HG02973 (cell line): ENCODE data around the gene TRIM17.

ENCODE experiments used
- ATAC-seq: cut with Tn5 transposase; IDR thresholded peaks from one replicate; pipeline ENCODE4 v1.9.1; 2021; ENCODE audit warnings: moderate library complexity; ENCODE audit not compliant: unreplicated experiment

TRIM17 gene

DNA sequence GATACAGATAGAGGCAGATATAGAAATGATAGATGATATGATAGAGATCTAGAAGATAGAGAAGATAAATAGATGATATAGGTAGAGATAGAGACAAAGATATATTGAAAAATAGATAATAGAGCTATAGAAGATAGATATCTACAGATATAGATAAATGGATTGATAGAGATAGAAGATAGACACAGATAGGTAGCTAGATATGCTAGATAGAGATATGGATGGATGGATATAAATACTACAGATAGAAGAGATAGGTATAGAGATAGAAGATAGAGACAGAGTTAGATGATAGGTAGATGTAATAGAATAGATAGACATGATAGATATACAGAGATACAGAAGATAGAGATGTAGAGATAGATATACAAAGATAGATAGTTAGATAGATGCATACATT, 31.4 kb downstream of the TRIM17 start:
- ATAC-seq, result no peak

GRCh38 chr1:228383773-228384172, 32.9 kb downstream of the TRIM17 start:
- ATAC-seq, result no peak

DNA sequence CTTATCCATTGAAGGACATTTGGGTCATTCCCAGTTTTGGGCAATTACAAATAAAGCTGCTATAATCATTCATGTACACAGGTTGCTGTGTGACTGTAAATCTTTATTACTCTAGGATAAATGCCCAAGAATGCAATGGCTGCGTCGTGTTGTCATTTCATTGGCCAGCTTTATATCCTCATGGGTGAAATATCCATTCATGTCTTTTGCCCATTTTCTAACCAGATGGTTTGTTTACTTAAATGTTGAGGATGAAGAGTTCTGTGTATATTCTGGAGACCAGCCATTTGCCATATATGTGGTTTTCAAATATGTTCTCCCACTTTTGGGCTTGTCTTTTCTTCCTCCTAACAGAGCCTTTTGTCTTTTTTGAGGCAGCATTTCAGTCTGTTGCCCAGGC, 35.3 kb downstream of the TRIM17 start:
- ATAC-seq, result no peak

DNA sequence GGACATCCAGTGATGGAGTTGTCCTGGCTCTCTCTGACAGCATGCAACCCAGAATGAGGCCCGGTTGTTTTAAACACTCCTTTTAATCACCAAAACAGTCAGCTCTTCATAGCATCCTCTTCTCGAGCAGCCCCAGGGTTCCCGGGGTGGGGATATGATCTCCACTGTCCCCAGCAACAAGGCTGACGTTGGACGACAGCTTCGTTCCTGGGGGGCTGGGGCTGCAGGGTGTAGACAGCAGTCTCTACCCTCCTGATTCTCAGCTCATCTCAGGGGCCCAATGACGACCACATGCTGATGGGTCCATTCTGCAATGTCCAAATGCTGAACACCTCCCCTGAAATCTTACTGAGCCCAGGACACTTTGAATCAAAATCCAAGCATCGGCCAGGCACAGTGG, 37.0 kb downstream of the TRIM17 start:
- ATAC-seq, result no peak

GRCh38 chr1:228378873-228379460, 37.7 kb downstream of the TRIM17 start:
- no peak for ATAC-seq

- ATAC-seq, result no peak
Measured at GRCh38 chr1:228378090-228378872, 38.4 kb downstream of the TRIM17 start.

GRCh38 chr1:228377664-228378089, 39.0 kb downstream of the TRIM17 start:
- no peak for ATAC-seq

GRCh38 chr1:228376651-228377631, 39.7 kb downstream of the TRIM17 start:
- ATAC-seq, result no peak

DNA sequence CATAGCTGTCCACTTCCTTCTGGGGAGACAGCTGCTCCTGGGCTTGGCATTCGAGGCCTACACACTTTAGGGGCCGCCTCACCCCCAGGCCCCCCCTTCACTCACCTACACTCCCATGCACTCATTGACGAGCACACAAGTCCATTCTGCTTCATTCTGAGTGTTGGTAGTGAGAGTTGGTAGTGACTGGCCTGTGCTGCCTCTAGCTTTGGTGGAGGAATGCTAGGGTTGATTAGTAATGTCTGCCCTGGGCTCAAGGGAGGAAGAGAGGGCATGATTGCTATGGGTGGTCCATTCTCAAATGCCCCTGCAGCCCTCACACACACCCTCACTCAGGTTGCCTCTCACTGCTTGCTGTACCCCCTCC, 40.4 kb downstream of the TRIM17 start:
- no peak for ATAC-seq

GRCh38 chr1:228375578-228376261, 40.9 kb downstream of the TRIM17 start:
- ATAC-seq, result no peak

DNA sequence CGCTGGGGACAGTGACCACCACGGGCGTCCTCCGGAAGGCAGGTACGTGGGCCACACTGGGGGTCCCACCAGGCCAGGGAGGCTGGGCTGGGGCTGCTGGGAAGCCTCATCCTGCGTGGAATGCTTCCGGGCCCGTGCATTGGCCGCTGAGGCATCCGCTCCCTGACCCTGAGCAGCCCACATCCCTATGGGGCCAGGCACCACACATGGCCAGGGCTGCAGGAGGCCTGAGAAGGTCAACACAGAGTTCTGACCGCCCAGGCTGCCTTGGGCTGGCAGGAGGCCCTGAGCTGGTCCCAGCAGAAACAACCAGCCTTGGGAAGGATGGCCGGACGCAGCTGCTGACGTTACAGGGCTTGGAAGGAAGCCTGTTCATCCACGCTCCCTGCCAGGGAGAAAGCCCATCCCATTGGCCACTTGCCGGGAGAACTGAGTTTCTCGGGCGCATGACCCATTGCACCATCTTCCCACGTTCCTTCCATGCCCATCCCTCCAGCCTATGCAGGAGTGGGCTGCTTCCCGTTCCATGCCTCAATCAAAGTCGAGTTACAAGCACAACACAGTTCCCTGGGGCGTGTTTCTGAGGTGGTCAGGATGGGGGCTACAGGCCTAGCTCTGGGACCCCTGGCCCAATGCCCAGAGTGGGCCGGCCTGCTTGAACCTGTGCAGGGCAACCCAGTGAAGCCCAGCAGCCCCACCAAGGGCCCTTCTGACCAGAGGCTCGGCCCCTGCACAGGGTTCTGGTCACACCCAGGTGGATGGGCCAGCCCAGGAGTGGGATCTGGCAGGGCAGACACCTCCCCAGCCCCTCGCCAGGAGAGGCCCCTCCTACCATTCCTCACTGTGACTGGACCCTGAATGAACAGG, 41.7 kb downstream of the TRIM17 start:
- no peak for ATAC-seq

- no peak for ATAC-seq
Measured at GRCh38 chr1:228373681-228374571, 42.7 kb downstream of the TRIM17 start.

- ATAC-seq, result no peak
Measured at GRCh38 chr1:228373004-228373680, 43.5 kb downstream of the TRIM17 start.

DNA sequence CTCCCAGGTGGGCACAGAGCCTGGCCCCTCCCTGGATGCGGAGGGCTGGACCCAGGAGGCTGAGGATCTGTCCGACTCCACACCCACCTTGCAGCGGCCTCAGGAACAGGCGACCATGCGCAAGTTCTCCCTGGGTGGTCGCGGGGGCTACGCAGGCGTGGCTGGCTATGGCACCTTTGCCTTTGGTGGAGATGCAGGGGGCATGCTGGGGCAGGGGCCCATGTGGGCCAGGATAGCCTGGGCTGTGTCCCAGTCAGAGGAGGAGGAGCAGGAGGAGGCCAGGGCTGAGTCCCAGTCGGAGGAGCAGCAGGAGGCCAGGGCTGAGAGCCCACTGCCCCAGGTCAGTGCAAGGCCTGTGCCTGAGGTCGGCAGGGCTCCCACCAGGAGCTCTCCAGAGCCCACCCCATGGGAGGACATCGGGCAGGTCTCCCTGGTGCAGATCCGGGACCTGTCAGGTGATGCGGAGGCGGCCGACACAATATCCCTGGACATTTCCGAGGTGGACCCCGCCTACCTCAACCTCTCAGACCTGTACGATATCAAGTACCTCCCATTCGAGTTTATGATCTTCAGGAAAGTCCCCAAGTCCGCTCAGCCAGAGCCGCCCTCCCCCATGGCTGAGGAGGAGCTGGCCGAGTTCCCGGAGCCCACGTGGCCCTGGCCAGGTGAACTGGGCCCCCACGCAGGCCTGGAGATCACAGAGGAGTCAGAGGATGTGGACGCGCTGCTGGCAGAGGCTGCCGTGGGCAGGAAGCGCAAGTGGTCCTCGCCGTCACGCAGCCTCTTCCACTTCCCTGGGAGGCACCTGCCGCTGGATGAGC, 44.3 kb downstream of the TRIM17 start:
- no peak for ATAC-seq

DNA sequence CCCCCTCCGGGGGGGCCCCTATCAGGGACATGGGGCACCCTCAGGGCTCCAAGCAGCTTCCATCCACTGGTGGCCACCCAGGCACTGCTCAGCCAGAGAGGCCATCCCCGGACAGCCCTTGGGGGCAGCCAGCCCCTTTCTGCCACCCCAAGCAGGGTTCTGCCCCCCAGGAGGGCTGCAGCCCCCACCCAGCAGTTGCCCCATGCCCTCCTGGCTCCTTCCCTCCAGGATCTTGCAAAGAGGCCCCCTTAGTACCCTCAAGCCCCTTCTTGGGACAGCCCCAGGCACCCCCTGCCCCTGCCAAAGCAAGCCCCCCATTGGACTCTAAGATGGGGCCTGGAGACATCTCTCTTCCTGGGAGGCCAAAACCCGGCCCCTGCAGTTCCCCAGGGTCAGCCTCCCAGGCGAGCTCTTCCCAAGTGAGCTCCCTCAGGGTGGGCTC, 44.9 kb downstream of the TRIM17 start:
- ATAC-seq, result no peak

DNA sequence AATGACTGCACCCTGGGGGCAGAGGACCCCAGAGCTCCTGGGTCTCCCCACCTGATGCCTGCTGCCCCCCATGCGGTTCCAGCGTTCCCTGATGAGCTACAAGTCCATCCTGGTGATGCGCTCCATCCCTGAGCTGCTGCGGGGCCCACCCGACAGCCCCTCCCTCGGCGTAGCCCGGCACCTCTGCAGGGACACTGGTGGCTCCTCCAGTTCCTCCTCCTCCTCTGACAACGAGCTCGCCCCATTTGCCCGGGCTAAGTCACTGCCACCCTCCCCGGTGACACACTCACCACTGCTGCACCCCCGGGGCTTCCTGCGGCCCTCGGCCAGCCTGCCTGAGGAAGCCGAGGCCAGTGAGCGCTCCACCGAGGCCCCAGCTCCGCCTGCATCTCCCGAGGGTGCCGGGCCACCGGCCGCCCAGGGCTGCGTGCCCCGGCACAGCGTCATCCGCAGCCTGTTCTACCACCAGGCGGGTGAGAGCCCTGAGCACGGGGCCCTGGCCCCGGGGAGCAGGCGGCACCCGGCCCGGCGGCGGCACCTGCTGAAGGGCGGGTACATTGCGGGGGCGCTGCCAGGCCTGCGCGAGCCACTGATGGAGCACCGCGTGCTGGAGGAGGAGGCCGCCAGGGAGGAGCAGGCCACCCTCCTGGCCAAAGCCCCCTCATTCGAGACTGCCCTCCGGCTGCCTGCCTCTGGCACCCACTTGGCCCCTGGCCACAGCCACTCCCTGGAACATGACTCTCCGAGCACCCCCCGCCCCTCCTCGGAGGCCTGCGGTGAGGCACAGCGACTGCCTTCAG, 45.5 kb downstream of the TRIM17 start:
- no peak for ATAC-seq

DNA sequence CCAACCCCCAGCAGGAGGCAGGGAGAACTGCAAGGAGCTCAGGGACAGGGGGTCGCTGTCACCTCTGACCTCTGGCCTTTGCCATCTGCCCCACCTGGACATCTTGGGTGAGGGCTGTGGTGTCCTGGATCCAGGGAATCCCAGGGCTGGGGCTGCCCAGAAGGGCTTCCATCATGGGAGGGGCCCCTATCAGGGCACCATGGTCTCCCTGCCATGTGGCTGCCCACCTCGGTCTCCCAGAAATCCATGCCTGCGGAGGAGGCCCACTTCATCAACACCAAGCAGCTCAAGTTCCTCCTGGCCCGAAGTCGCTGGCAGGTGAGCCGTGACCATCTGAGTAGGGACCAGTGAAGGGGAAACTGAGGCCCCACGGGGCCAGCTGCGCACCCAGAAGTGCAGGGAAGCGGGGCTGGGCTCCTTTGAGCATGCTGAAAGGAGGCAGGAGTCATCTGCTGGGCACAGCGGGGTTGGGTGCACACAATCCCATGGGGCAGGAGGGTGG, 46.2 kb downstream of the TRIM17 start:
- no peak for ATAC-seq
